Endothelial cell of umbilical vein (primary cell): ENCODE results near the gene RGSL1. TPM values are rescaled to one million over a fixed set of nuclear protein-coding genes. Genes with fewer than 3 reads are reported as not detected.

ENCODE experiments used
- BruUV-seq: library from RNA; stranded (reverse); fragments of 400-500 nt; replicated peaks from 2 replicates; lab custom pipeline; 2021; lab: Mats Ljungman, UMichigan
- CTCF ChIA-PET: fragments of 300-600, 350-600 bp; sonication (Branson Sonifier 250); formaldehyde crosslinking; loops from one replicate; lab custom pipeline; 2021; ENCODE audit warnings: antibody characterized with exemption, inconsistent platforms; lab: Charles Lee
- POLR2A ChIA-PET: fragments of 300-600, 350-600 bp; sonication (Branson Sonifier 250); formaldehyde crosslinking; loops from one replicate; lab custom pipeline; 2021; ENCODE audit warnings: antibody characterized with exemption, inconsistent platforms; lab: Charles Lee
- DNase-seq: peaks from one replicate; pipeline ENCODE4 v3.0.0-alpha.2; 2011; ENCODE audit warnings: low read depth, low spot score
- FAIRE-seq: peaks from 2 replicates; lab custom pipeline; 2011; peaks lifted over from hg19 to GRCh38; lab: Jason Lieb, UNC
- H2AFZ ChIP-seq: 2 replicates; pipeline ENCODE4 v1.6.0; 2012; ENCODE audit warnings: low read depth, low read length, control low read depth, inconsistent platforms
- H3K27ac ChIP-seq: 2 replicates; pipeline ENCODE4 v1.5.1; 2011; ENCODE audit warnings: low read depth, mild to moderate bottlenecking, control low read depth, low read length, moderate library complexity; ENCODE audit not compliant: insufficient read depth
- H3K27me3 ChIP-seq, 2 experiments: 2 replicates each; pipeline versions ENCODE4 v1.6.0 to v1.6.1; 2011; ENCODE audit warnings: low read length in 2 of 2, mixed read lengths in 1 of 2; ENCODE audit not compliant: control insufficient read depth in 2 of 2, insufficient read depth in 2 of 2
- H3K36me3 ChIP-seq, 2 experiments: 2 replicates in 1 of 2; 3 replicates in 1 of 2; pipeline ENCODE4 v1.5.1; 2011; ENCODE audit warnings: low read length in 2 of 2, mild to moderate bottlenecking in 1 of 2, moderate library complexity in 1 of 2; ENCODE audit not compliant: control insufficient read depth in 2 of 2, insufficient read depth in 2 of 2; ENCODE audit errors: extremely low read depth in 1 of 2
- H3K4me1 ChIP-seq: 3 replicates; pipeline ENCODE4 v1.5.1; 2011; ENCODE audit warnings: mild to moderate bottlenecking, low read length; ENCODE audit not compliant: control insufficient read depth, insufficient read depth; ENCODE audit errors: extremely low read depth
- H3K4me2 ChIP-seq: 2 replicates; pipeline ENCODE4 v1.6.1; 2011; ENCODE audit warnings: low read length, control low read depth, mixed read lengths; ENCODE audit not compliant: insufficient read depth
- H3K4me3 ChIP-seq, 3 experiments: fragments of 200-600 bp in 1 of 3; sonication (generic), shearing (Covaris generic) in 1 of 3; replicated peaks in 1 of 3; 2 replicates each; pipeline ENCODE4 v1.5.1; 2011 to 2016; ENCODE audit warnings: control low read depth in 3 of 3, low read length in 3 of 3, mild to moderate bottlenecking in 2 of 3, inconsistent platforms in 1 of 3, low read depth in 1 of 3, moderate library complexity in 1 of 3; ENCODE audit not compliant: insufficient read depth in 1 of 3
- H3K79me2 ChIP-seq: 2 replicates; pipeline ENCODE4 v1.6.0; 2012; ENCODE audit warnings: low read length, inconsistent platforms; ENCODE audit not compliant: control insufficient read depth, insufficient read depth
- H3K9ac ChIP-seq: replicated peaks from 2 replicates; pipeline ENCODE3; 2011; ENCODE audit warnings: low read length, control low read depth; ENCODE audit not compliant: insufficient read depth; ENCODE audit errors: extremely low read depth
- H3K9me1 ChIP-seq: replicated peaks from 3 replicates; pipeline ENCODE4 v1.6.0; 2011; ENCODE audit warnings: mild to moderate bottlenecking, low read length; ENCODE audit not compliant: control insufficient read depth, insufficient read depth; ENCODE audit errors: extremely low read depth
- H3K9me3 ChIP-seq: replicated peaks from 2 replicates; pipeline ENCODE4 v1.5.1; 2012; ENCODE audit warnings: low read length, inconsistent platforms; ENCODE audit not compliant: control insufficient read depth, insufficient read depth
- H4K20me1 ChIP-seq: replicated peaks from 2 replicates; pipeline ENCODE3; 2011; ENCODE audit warnings: mild to moderate bottlenecking, low read length; ENCODE audit not compliant: control insufficient read depth, insufficient read depth; ENCODE audit errors: extremely low read depth
- EZH2 ChIP-seq: IDR thresholded peaks from 2 replicates; pipeline ENCODE4 v1.6.1; 2012; ENCODE audit warnings: borderline replicate concordance, low read depth, mild to moderate bottlenecking, moderate library complexity, low read length, inconsistent platforms; ENCODE audit not compliant: severe bottlenecking
- FOS ChIP-seq: IDR thresholded peaks from 2 replicates; pipeline ENCODE4 v1.6.1; 2011; ENCODE audit warnings: mild to moderate bottlenecking, low read length, moderate library complexity, borderline replicate concordance; ENCODE audit not compliant: insufficient read depth
- GATA2 ChIP-seq: IDR thresholded peaks from 2 replicates; pipeline ENCODE4 v1.7.0; 2011; ENCODE audit warnings: low read depth, mild to moderate bottlenecking, moderate library complexity, mixed read lengths, low read length; ENCODE audit not compliant: insufficient read length, insufficient read depth
- JUN ChIP-seq: IDR thresholded peaks from 2 replicates; pipeline ENCODE4 v1.6.1; 2011; ENCODE audit warnings: borderline replicate concordance, low read depth; ENCODE audit not compliant: insufficient read length, insufficient read depth
- MYC ChIP-seq: IDR thresholded peaks from one replicate; pipeline ENCODE4 v1.6.1; 2011; ENCODE audit warnings: mild to moderate bottlenecking, low read depth, low read length
- POLR2A ChIP-seq: IDR thresholded peaks from 2 replicates; pipeline ENCODE4 v1.6.1; 2012; ENCODE audit warnings: low read depth, mild to moderate bottlenecking, control low read depth, low read length
- POLR2AphosphoS5 ChIP-seq: IDR thresholded peaks from 2 replicates; pipeline ENCODE4 v1.6.1; 2012; ENCODE audit warnings: low read depth, mild to moderate bottlenecking, control low read depth, low read length, moderate library complexity; ENCODE audit not compliant: insufficient read depth
- dilution Hi-C: fragments of 300-500 bp; cut with MboI; formaldehyde crosslinking; loops from one replicate; pipeline ENCODE4 v1.15.0; 2019; ENCODE audit warnings: low sequenced_read_pairs; ENCODE audit not compliant: extremely low pct_ligation_motif_present
- intact Hi-C: fragments of 100-400 bp; cut with micrococcal nuclease; formaldehyde crosslinking; loops from one replicate; pipeline ENCODE4 v1.10.0; 2022
- polyA plus RNA-seq, 4 experiments: library from polyadenylated mRNA; depleted of rRNA in 3 of 4; stranded (reverse) in 3 of 4; unstranded in 1 of 4; fragments of >200 nt; gene quantifications; 2 replicates each; pipeline versions ENCODE4 v1.2.1 to v1.2.3, GENCODE V29; 2011 to 2012; ENCODE audit warnings: missing spikeins in 1 of 4
- total RNA-seq: library from RNA; stranded (reverse); gene quantifications from 2 replicates; pipeline ENCODE4 v1.2.3, GENCODE V29; 2021
- TF ChIP-seq, protein P1 (sequence below), 2 donors: IDR thresholded peaks; 1 replicate in 1 of 2; 2 replicates in 1 of 2; pipeline ENCODE4 v1.5.1; 2011; ENCODE audit warnings: low read length in 2 of 2, mild to moderate bottlenecking in 2 of 2, moderate library complexity in 2 of 2, control low read depth in 1 of 2, inconsistent platforms in 1 of 2, low read depth in 1 of 2; ENCODE audit not compliant: insufficient read depth in 1 of 2; ENCODE audit errors: extremely low read depth in 1 of 2
- TF ChIP-seq, protein P2 (sequence below): IDR thresholded peaks from 2 replicates; pipeline ENCODE4 v1.6.1; 2011; ENCODE audit not compliant: insufficient read depth, insufficient read length

RGSL1 gene
- total and polyA plus RNA-seq, 2 donors (not counting 3 experiments of a cell fraction or from before 2014, with no cell fraction given) = not detected

DNA sequence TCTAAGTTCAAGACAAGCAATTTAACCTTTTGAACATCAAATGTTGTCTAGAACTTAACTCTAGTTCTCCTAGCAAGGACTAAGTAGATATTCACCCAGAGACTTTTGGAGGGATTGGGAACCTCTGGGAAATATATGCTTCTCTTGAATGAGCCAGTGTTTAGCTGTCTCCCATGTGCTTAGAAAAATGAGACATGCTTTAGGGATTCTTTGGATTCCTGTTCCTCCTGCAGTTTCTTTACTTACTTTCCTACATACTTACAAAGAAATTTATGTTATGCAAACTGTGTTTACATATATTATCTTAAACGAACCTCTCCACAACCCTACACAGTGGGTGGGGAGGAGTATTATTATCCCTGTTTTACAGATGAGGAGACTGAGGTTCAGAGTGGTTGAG is 99.9 kb downstream of the RGSL1 start:
- ChIA-PET CTCF (no interaction called here), POLR2A (no interaction called here)
- no peaks in the 10 kb centered on the region for H3K4me1 ChIP-seq
- no peaks in the 10 kb centered on the region for H3K9me1 ChIP-seq
- intact Hi-C loops (no loop called here), dilution Hi-C loops (no loop called here)
- no TSS peak for BruUV-seq
- no peaks in the 10 kb centered on the region for H4K20me1 ChIP-seq
- H3K4me2 ChIP-seq = no peak overlapping the region
- H3K79me2 ChIP-seq = no peaks in the 10 kb centered on the region
- TF ChIP-seq FOS (no peak), JUN (no peak), EZH2 (no peak), POLR2A (no peak), MYC (no peak), GATA2 (no peak), POLR2AphosphoS5 (no peak)
- TF ChIP-seq, protein P1, sequence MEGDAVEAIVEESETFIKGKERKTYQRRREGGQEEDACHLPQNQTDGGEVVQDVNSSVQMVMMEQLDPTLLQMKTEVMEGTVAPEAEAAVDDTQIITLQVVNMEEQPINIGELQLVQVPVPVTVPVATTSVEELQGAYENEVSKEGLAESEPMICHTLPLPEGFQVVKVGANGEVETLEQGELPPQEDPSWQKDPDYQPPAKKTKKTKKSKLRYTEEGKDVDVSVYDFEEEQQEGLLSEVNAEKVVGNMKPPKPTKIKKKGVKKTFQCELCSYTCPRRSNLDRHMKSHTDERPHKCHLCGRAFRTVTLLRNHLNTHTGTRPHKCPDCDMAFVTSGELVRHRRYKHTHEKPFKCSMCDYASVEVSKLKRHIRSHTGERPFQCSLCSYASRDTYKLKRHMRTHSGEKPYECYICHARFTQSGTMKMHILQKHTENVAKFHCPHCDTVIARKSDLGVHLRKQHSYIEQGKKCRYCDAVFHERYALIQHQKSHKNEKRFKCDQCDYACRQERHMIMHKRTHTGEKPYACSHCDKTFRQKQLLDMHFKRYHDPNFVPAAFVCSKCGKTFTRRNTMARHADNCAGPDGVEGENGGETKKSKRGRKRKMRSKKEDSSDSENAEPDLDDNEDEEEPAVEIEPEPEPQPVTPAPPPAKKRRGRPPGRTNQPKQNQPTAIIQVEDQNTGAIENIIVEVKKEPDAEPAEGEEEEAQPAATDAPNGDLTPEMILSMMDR (IDR thresholded peaks at IDR 0.05; ENCODE audit: extremely low read depth in 1 of 2, insufficient read depth in 1 of 2, low read depth in 1 of 2, low read length in 2 of 2) = no peak
- TF ChIP-seq, protein P2, sequence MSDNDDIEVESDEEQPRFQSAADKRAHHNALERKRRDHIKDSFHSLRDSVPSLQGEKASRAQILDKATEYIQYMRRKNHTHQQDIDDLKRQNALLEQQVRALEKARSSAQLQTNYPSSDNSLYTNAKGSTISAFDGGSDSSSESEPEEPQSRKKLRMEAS = no peak
- FAIRE-seq (no peak), DNase-seq (no peak)
- no peak overlapping the region for H3K27ac ChIP-seq
- no peaks in the 10 kb centered on the region for H3K27me3 ChIP-seq
- H3K9me3 ChIP-seq = no peaks in the 10 kb centered on the region
- H3K4me3 ChIP-seq = no peak overlapping the region
- no peak overlapping the region for H2AFZ ChIP-seq
- H3K9ac ChIP-seq = no peak overlapping the region
- no peaks in the 10 kb centered on the region for H3K36me3 ChIP-seq
